Mucosa of stomach (tissue), 1 donor: ENCODE measurements around the gene CUL3.

Source experiments
- H3K27me3 ChIP-seq: one replicate; pipeline ENCODE4 v1.7.0; 2013; ENCODE audit warnings: mild to moderate bottlenecking, low read length; ENCODE audit not compliant: control insufficient read depth, insufficient read depth
- H3K36me3 ChIP-seq: one replicate; pipeline ENCODE4 v1.7.0; 2013; ENCODE audit warnings: low read length; ENCODE audit not compliant: control insufficient read depth, insufficient read depth
- H3K4me1 ChIP-seq: one replicate; pipeline ENCODE4 v1.7.0; 2013; ENCODE audit warnings: mild to moderate bottlenecking, low read length; ENCODE audit not compliant: control insufficient read depth, insufficient read depth
- H3K4me3 ChIP-seq: one replicate; pipeline ENCODE4 v1.7.0; 2013; ENCODE audit warnings: low read length
- H3K9ac ChIP-seq: one replicate; pipeline ENCODE4 v1.7.0; 2013; ENCODE audit warnings: mild to moderate bottlenecking, low read length, moderate library complexity
- H3K9me3 ChIP-seq: one replicate; pipeline ENCODE4 v1.7.0; 2013; ENCODE audit warnings: mild to moderate bottlenecking, low read length, moderate library complexity; ENCODE audit not compliant: control insufficient read depth
- donor health status: Pancreatic carcinoma.

The CUL3 gene

DNA sequence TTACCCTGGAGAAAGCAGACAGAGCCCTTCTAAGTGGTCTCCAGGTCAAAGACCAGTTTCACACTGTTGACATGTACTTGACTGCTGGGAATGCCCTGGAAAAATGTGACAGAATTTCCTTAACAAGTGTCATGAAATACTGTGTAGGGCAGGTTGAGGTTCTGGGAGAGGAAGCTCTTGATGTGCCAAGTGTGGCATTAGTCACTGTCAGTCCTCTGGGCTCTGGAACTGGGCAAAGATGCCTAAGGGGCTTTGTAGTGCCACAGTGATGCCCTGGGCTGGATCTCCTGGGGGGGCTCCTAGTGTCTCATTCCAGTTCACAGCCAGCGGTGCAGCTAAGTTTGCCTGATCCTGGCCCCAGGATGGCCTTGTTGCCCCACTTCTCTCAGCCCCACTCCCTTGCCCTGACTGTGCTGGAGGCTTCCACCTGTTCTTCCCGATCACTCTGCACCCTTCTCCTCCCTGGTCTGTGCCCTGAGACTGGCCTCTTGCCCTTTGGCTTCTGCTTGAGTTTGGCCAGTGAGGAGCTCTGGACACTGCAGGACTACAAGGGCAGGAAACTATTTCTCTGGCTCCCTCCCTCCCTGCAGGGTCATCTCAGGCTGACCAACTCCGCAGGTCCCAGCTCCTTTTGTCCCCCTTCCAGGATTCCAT is 156.2 kb downstream of the CUL3 start:
- Histone ChIP-seq H3K9me3 (no peaks in the 10 kb centered on the region), H3K4me3 (no peak overlapping the region), H3K4me1 (no peaks in the 10 kb centered on the region), H3K36me3 (no peaks in the 10 kb centered on the region), H3K9ac (no peak overlapping the region), H3K27me3 (no peaks in the 10 kb centered on the region)

DNA sequence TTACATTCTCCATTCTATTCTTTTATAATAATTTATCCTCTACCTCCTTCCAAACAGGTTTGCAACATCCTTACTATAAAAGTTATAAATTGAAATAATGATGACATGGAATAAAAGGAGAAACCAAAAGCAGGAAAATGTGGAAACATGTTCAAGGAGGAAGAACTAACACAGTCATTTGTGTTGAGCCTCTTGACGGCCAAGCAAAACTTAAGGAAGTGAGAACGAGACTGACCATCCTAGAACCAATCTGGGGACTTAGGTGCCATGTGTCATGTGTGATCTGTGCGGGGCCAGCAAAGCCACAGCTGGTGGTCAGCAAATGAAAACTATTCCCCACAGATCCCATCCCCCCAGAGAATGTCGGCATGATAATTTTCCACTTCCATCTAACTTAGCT is 157.7 kb downstream of the CUL3 start:
- Histone ChIP-seq H3K4me1 (no peaks in the 10 kb centered on the region), H3K4me3 (no peak overlapping the region), H3K36me3 (no peaks in the 10 kb centered on the region), H3K27me3 (no peaks in the 10 kb centered on the region), H3K9ac (no peak overlapping the region), H3K9me3 (no peaks in the 10 kb centered on the region)

DNA sequence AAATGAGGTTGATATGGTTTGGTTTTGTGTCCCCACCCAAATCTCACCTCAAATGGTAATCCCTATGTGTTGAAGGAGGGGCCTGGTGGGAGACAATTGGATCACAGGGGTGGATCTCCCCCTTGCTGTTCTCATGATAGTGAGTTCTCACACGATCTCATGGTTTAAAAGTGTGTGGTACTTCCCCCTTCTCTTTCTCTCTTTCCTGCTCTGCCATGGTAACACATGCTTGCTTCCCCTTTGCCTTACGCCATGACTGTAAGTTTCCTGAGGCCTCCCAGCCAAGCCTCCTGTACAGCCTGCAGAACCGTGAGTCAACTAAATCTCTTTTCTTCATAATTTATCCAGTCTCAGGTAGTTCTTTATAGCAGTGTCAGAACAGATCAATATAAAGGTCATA is 158.5 kb downstream of the CUL3 start:
- Histone ChIP-seq H3K4me3 (no peak overlapping the region), H3K4me1 (no peaks in the 10 kb centered on the region), H3K36me3 (no peaks in the 10 kb centered on the region), H3K9ac (no peak overlapping the region), H3K9me3 (no peaks in the 10 kb centered on the region), H3K27me3 (no peaks in the 10 kb centered on the region)

DNA sequence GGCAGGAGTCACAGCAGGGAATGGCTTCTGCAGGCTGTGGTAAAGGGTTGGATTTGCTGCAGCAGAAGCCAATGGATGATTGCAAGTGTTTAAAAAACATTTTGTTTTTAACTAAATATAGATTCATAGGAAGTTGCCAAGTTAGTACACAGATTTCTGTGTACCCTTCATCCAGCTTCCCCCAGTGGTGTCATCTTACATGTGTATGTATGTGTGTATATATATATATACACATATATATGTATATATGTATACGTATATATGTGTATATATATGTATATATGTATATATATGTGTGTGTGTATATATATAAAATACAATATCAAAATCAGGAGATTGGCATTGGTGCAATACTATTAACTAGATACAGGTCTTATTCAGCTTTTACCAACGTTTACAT is 164.1 kb downstream of the CUL3 start:
- no peak overlapping the region for H3K4me3 ChIP-seq
- no peaks in the 10 kb centered on the region for H3K27me3 ChIP-seq
- H3K36me3 ChIP-seq: no peaks in the 10 kb centered on the region
- H3K9ac ChIP-seq: no peak overlapping the region
- H3K4me1 ChIP-seq: no peaks in the 10 kb centered on the region
- H3K9me3 ChIP-seq: no peaks in the 10 kb centered on the region
